Hepatocyte (in vitro differentiated cells): Measurements from ENCODE around the gene CYP27B1. TPM values are rescaled to one million over a fixed set of nuclear protein-coding genes. Genes with fewer than 3 reads are reported as not detected.

Experiments used
- DNase-seq: peaks from one replicate; pipeline ENCODE4 v3.0.0-alpha.2; 2016; ENCODE audit warnings: low spot score
- H2AFZ ChIP-seq: fragments of 200-600 bp; sonication (generic); 2 replicates; pipeline ENCODE4 v1.6.0; 2016; ENCODE audit warnings: antibody characterized with exemption, mild to moderate bottlenecking
- H3K27ac ChIP-seq: fragments of 200-600 bp; sonication (generic); 2 replicates; pipeline ENCODE4 v1.5.1; 2016; ENCODE audit warnings: mild to moderate bottlenecking
- H3K27me3 ChIP-seq: fragments of 200-600 bp; sonication (generic); 2 replicates; pipeline ENCODE4 v1.6.1; 2016
- H3K36me3 ChIP-seq: fragments of 200-600 bp; sonication (generic); replicated peaks from 2 replicates; pipeline ENCODE4 v1.5.1; 2016; ENCODE audit warnings: low read depth; ENCODE audit not compliant: insufficient read depth
- H3K4me1 ChIP-seq: fragments of 200-600 bp; sonication (generic); 2 replicates; pipeline ENCODE4 v1.5.1; 2016; ENCODE audit warnings: mild to moderate bottlenecking, moderate library complexity; ENCODE audit not compliant: insufficient read depth
- H3K4me2 ChIP-seq: fragments of 200-600 bp; sonication (generic); 2 replicates; pipeline ENCODE4 v1.6.0; 2016
- H3K4me3 ChIP-seq: fragments of 200-600 bp; sonication (generic); 2 replicates; pipeline ENCODE4 v1.5.1; 2016; ENCODE audit warnings: mild to moderate bottlenecking
- H3K79me2 ChIP-seq: fragments of 200-600 bp; sonication (generic); 2 replicates; pipeline ENCODE4 v1.6.0; 2017; ENCODE audit warnings: mild to moderate bottlenecking
- H3K9me2 ChIP-seq: fragments of 200-600 bp; sonication (generic); replicated peaks from 2 replicates; pipeline ENCODE4 v1.6.0; 2017; ENCODE audit warnings: mild to moderate bottlenecking; ENCODE audit not compliant: insufficient read depth
- H3K9me3 ChIP-seq: fragments of 200-600 bp; sonication (generic); 2 replicates; pipeline ENCODE4 v1.5.1; 2016; ENCODE audit warnings: low read depth, mild to moderate bottlenecking
- H4K20me1 ChIP-seq: fragments of 200-600 bp; sonication (generic); 2 replicates; pipeline ENCODE4 v1.6.0; 2016; ENCODE audit warnings: mild to moderate bottlenecking; ENCODE audit not compliant: insufficient read depth, poor library complexity, severe bottlenecking
- CTCF ChIP-seq: fragments of 200-600 bp; sonication (generic); IDR thresholded peaks from 2 replicates; pipeline ENCODE4 v1.5.1; 2016; ENCODE audit warnings: antibody characterized with exemption, mild to moderate bottlenecking; ENCODE audit not compliant: poor library complexity
- EZH2 ChIP-seq: fragments of 200-600 bp; sonication (generic); IDR thresholded peaks from 2 replicates; pipeline ENCODE4 v1.6.1; 2016; ENCODE audit warnings: antibody characterized with exemption, mild to moderate bottlenecking, borderline replicate concordance
- EZH2phosphoT487 ChIP-seq: fragments of 200-600 bp; sonication (generic); IDR thresholded peaks from one replicate; pipeline ENCODE4 v1.6.1; 2018; ENCODE audit warnings: antibody characterized with exemption, mild to moderate bottlenecking, low read depth, moderate library complexity; ENCODE audit not compliant: unreplicated experiment, severe bottlenecking
- WGBS: methylation state at CpG from one replicate; pipeline ENCODE4 v1.1.6; 2016; ENCODE audit warnings: low lambda C conversion rate; ENCODE audit errors: missing lambda C conversion rate; 5-methylcytosine and 5-hydroxymethylcytosine counted together
- polyA plus RNA-seq: library from polyadenylated mRNA; unstranded; fragments of >200 nt; fragmentation: Nextera tagmentation; extraction: Ambion mirVana; gene quantifications from 2 replicates; pipeline ENCODE4 v1.2.1, GENCODE V29; 2016
- total RNA-seq: library from RNA; depleted of rRNA; stranded (reverse); fragments of >200 nt; gene quantifications from 2 replicates; pipeline ENCODE4 v1.2.3, GENCODE V29; 2014

The CYP27B1 gene
- total and polyA plus RNA-seq, 2 experiments from 2014 or later: 0.23 to 2.3 TPM

GRCh38 chr12:57783861-57784260, 17.0 kb upstream of the CYP27B1 start:
- DNase-seq: no peak
- H3K4me1 ChIP-seq: peaks cover 8% of the 10 kb centered on the region
- H2AFZ ChIP-seq: no peak overlapping the region
- H3K9me3 ChIP-seq: no peaks in the 10 kb centered on the region
- no peaks in the 10 kb centered on the region for H3K9me2 ChIP-seq
- H3K27ac ChIP-seq: no peak overlapping the region
- H3K36me3 ChIP-seq: no peaks in the 10 kb centered on the region
- no peak overlapping the region for H3K4me3 ChIP-seq
- TF ChIP-seq EZH2phosphoT487 (no peak), CTCF (no peak)
- WGBS: 94% methylated on average over 11 of the region's 11 CpGs
- H4K20me1 ChIP-seq: peaks cover 3% of the 10 kb centered on the region
- peak overlapping the region; percentile 90 for H3K4me2 ChIP-seq
- H3K27me3 ChIP-seq: no peaks in the 10 kb centered on the region
- H3K79me2 ChIP-seq: peaks cover 26% of the 10 kb centered on the region

GRCh38 chr12:57783466-57783801, 16.6 kb upstream of the CYP27B1 start:
- Histone ChIP-seq H3K4me1 (peaks cover 8% of the 10 kb centered on the region), H3K4me2 (peak overlapping the region; percentile 90), H3K79me2 (peaks cover 26% of the 10 kb centered on the region), H4K20me1 (peaks cover 3% of the 10 kb centered on the region), H3K36me3 (no peaks in the 10 kb centered on the region), H3K27me3 (no peaks in the 10 kb centered on the region), H3K4me3 (peak overlapping the region; percentile 95), H2AFZ (peak overlapping the region; percentile 76), H3K9me3 (no peaks in the 10 kb centered on the region), H3K27ac (peak overlapping the region; percentile 43), H3K9me2 (no peaks in the 10 kb centered on the region)
- no peak for DNase-seq
- TF ChIP-seq CTCF: no peak
- no peak for TF ChIP-seq EZH2
- no peak for TF ChIP-seq EZH2phosphoT487
- WGBS: 91% methylated on average over 12 of the region's 12 CpGs

- Histone ChIP-seq H3K4me1 (peaks cover 8% of the 10 kb centered on the region), H3K79me2 (peaks cover 26% of the 10 kb centered on the region), H2AFZ (peak within 1 kb of the TSS; percentile 76), H4K20me1 (peaks cover 3% of the 10 kb centered on the region), H3K4me2 (peak within 1 kb of the TSS; percentile 90), H3K4me3 (peak within 1 kb of the TSS; percentile 95), H3K9me3 (no peaks in the 10 kb centered on the region), H3K9me2 (no peaks in the 10 kb centered on the region), H3K27ac (peak within 1 kb of the TSS; percentile 43), H3K36me3 (no peaks in the 10 kb centered on the region), H3K27me3 (no peaks in the 10 kb centered on the region)
- peak; percentile 95 for TF ChIP-seq CTCF
- TF ChIP-seq EZH2: no peak
- peak; percentile 97 for DNase-seq
- WGBS: 3% methylated on average over 41 of the region's 45 CpGs
Measured at GRCh38 chr12:57782608-57783465, 16.0 kb upstream of the CYP27B1 start, which contains the start of gene TSFM. Gene TSFM (plus strand): TSS chr12:57782787. CDS start chr12:57782802, 15 bp downstream.
